AG20443 (cell line): ENCODE data around the gene TIMP2.
"Not testable (repeated sequence)": the region's sequence is repeated elsewhere in the genome, so short reads cannot be mapped to it uniquely, and the experiment has no call there.

Source experiments
- DNase-seq: peaks from one replicate; pipeline ENCODE4 v3.0.0; 2012; ENCODE audit warnings: low spot score, mixed read lengths

The TIMP2 gene

GRCh38 chr17:78925234-78925633, at the start of gene TIMP2:
Gene TIMP2 (minus strand): TSS chr17:78925387. CDS start chr17:78925088, 299 bp downstream.
- DNase-seq: peak; percentile 90

- no peak for DNase-seq
Measured at GRCh38 chr17:78973792-78974520, 48.8 kb upstream of the TIMP2 start.

GRCh38 chr17:78973196-78973595, 48.0 kb upstream of the TIMP2 start:
- no peak for DNase-seq

GRCh38 chr17:78972507-78973105, 47.4 kb upstream of the TIMP2 start:
- DNase-seq: no peak

GRCh38 chr17:78971756-78972506, 46.7 kb upstream of the TIMP2 start:
- no peak for DNase-seq

GRCh38 chr17:78970834-78971755, 45.9 kb upstream of the TIMP2 start:
- DNase-seq: peak; percentile 74

- no peak for DNase-seq
Measured at GRCh38 chr17:78969865-78970264, 44.7 kb upstream of the TIMP2 start.

GRCh38 chr17:78967782-78968362, 42.7 kb upstream of the TIMP2 start:
- DNase-seq: no peak

GRCh38 chr17:78966910-78967600, 41.9 kb upstream of the TIMP2 start:
- DNase-seq: no peak

GRCh38 chr17:78966123-78966813, 41.1 kb upstream of the TIMP2 start:
- peak; percentile 33 for DNase-seq

- no peak for DNase-seq
Measured at GRCh38 chr17:78965491-78965924, 40.3 kb upstream of the TIMP2 start.

- no peak for DNase-seq
Measured at GRCh38 chr17:78963378-78963777, 38.2 kb upstream of the TIMP2 start.

GRCh38 chr17:78962984-78963348, 37.8 kb upstream of the TIMP2 start:
- not testable (repeated sequence) for DNase-seq

GRCh38 chr17:78962345-78962983, 37.3 kb upstream of the TIMP2 start:
- peak; percentile 44 for DNase-seq

- DNase-seq: no peak
Measured at GRCh38 chr17:78961571-78961970, 36.4 kb upstream of the TIMP2 start.

GRCh38 chr17:78960928-78961327, 35.7 kb upstream of the TIMP2 start:
- peak; percentile 62 for DNase-seq

GRCh38 chr17:78959803-78960202, 34.6 kb upstream of the TIMP2 start:
- DNase-seq: no peak

- DNase-seq: no peak
Measured at GRCh38 chr17:78958641-78959127, 33.5 kb upstream of the TIMP2 start.

GRCh38 chr17:78957128-78957527, 31.9 kb upstream of the TIMP2 start:
- no peak for DNase-seq

- DNase-seq: no peak
Measured at GRCh38 chr17:78956254-78956653, 31.1 kb upstream of the TIMP2 start.
